A549 (cell line): ENCODE results near the gene PEX11B. TPM values are rescaled to one million over a fixed set of nuclear protein-coding genes. Genes with fewer than 3 reads are reported as not detected.

Experiments used
- ATAC-seq, 2 experiments: fragments of 200-7000 bp in 1 of 2; fragments of >200 bp in 1 of 2; cut with Nextera tagmentation in 1 of 2; cut with Tn5 transposase in 1 of 2; 3 replicates each; pipeline versions ENCODE4 v1.8.0 to v1.9.1; 2018 to 2020; ENCODE audit warnings: mild to moderate bottlenecking in 1 of 2, moderate library complexity in 1 of 2
- CTCF ChIA-PET: fragments of 300-600 bp; sonication (Branson Sonifier 250); formaldehyde crosslinking; extraction: SDS; loops from one replicate; lab custom pipeline; 2021; ENCODE audit warnings: antibody characterized with exemption, inconsistent platforms; lab: Yijun Ruan, JAX
- POLR2A ChIA-PET: fragments of 350-600 bp; formaldehyde crosslinking; extraction: SDS; loops from one replicate; lab custom pipeline; 2021; ENCODE audit warnings: antibody characterized with exemption, inconsistent platforms; lab: Yijun Ruan, JAX
- DNase-seq, 2 experiments: peaks; one replicate each; pipeline versions ENCODE4 v3.0.0 to v3.0.0-alpha.2; 2011 to 2016; ENCODE audit warnings: low read depth in 1 of 2, low spot score in 1 of 2
- FAIRE-seq: peaks from 2 replicates; lab custom pipeline; 2011; peaks lifted over from hg19 to GRCh38; lab: Jason Lieb, UNC
- H3K27ac ChIP-seq, 2 experiments: fragments of >200 bp; sonication (Bioruptor Twin); formaldehyde crosslinking; 3 replicates each; pipeline ENCODE4 v1.5.1; 2016 to 2017
- H3K4me1 ChIP-seq: fragments of >200 bp; sonication (Bioruptor Twin); formaldehyde crosslinking; 3 replicates; pipeline ENCODE4 v1.6.1; 2016
- H3K4me2 ChIP-seq: fragments of >200 bp; sonication (Bioruptor Twin); formaldehyde crosslinking; 3 replicates; pipeline ENCODE4 v1.6.1; 2016
- H3K4me3 ChIP-seq: fragments of >200 bp; sonication (Bioruptor Twin); formaldehyde crosslinking; 3 replicates; pipeline ENCODE4 v1.5.1; 2016
- H3K9me3 ChIP-seq: fragments of >200 bp; sonication (Bioruptor Twin); formaldehyde crosslinking; 3 replicates; pipeline ENCODE4 v1.6.1; 2016
- CBX2 ChIP-seq: fragments of 200-600 bp; sonication (generic); IDR thresholded peaks from 2 replicates; pipeline ENCODE4 v1.6.1; 2016; ENCODE audit warnings: low read depth, mild to moderate bottlenecking, borderline replicate concordance
- CBX8 ChIP-seq: fragments of 200-600 bp; sonication (generic); IDR thresholded peaks from 2 replicates; pipeline ENCODE4 v1.6.1; 2016
- CHD2 ChIP-seq: fragments of 150-350 bp; IDR thresholded peaks from 2 replicates; pipeline ENCODE4 v1.6.1; 2014; ENCODE audit warnings: low read length; ENCODE audit not compliant: partially characterized antibody
- CHD4 ChIP-seq: fragments of 200-600 bp; sonication (generic); IDR thresholded peaks from 2 replicates; pipeline ENCODE4 v1.6.1; 2016; ENCODE audit warnings: antibody characterized with exemption, mild to moderate bottlenecking, borderline replicate concordance
- EHF ChIP-seq: fragments of 250-450 bp; sonication (Bioruptor Pico); IDR thresholded peaks from 2 replicates; pipeline ENCODE4 v1.5.0; 2020; ENCODE audit warnings: mild to moderate bottlenecking
- EHMT2 ChIP-seq: fragments of 200-600 bp; sonication (generic); IDR thresholded peaks from 2 replicates; pipeline ENCODE4 v1.6.1; 2016; ENCODE audit warnings: antibody characterized with exemption, low read depth, mild to moderate bottlenecking, moderate library complexity
- ESRRA ChIP-seq: fragments of 150-350 bp; IDR thresholded peaks from 2 replicates; pipeline ENCODE4 v1.6.1; 2014; ENCODE audit warnings: mild to moderate bottlenecking, low read length, borderline replicate concordance
- GATA3 ChIP-seq: IDR thresholded peaks from 2 replicates; pipeline ENCODE4 v1.6.1; 2012; ENCODE audit warnings: borderline replicate concordance
- HDAC2 ChIP-seq: fragments of 200-600 bp; sonication (generic); IDR thresholded peaks from 2 replicates; pipeline ENCODE4 v1.6.1; 2016
- HOXB13 ChIP-seq: fragments of 250-450 bp; sonication (Bioruptor Pico); IDR thresholded peaks from 2 replicates; pipeline ENCODE4 v1.5.0; 2020; ENCODE audit warnings: low read depth, mild to moderate bottlenecking, moderate library complexity
- HOXB5 ChIP-seq: fragments of 250-450 bp; sonication (Bioruptor Pico); IDR thresholded peaks from 2 replicates; pipeline ENCODE4 v1.5.0; 2020; ENCODE audit warnings: mild to moderate bottlenecking, moderate library complexity
- KDM5A ChIP-seq: fragments of 200-600 bp; sonication (generic); IDR thresholded peaks from 2 replicates; pipeline ENCODE4 v1.6.1; 2016; ENCODE audit warnings: antibody characterized with exemption, mild to moderate bottlenecking
- MAFK ChIP-seq: fragments of 450-650 bp; IDR thresholded peaks from 2 replicates; pipeline ENCODE4 v1.6.1; 2014; ENCODE audit not compliant: partially characterized antibody
- MAZ ChIP-seq: fragments of 150-350 bp; IDR thresholded peaks from 2 replicates; pipeline ENCODE4 v1.6.1; 2014; ENCODE audit warnings: antibody characterized with exemption, low read depth, low read length, borderline replicate concordance
- NFE2L2 ChIP-seq: fragments of 150-350 bp; conservative IDR thresholded peaks from 2 replicates; pipeline ENCODE4 v1.6.1; 2014; ENCODE audit warnings: low read length
- NR3C1 ChIP-seq: fragments of >200 bp; sonication (Bioruptor Twin); formaldehyde crosslinking; IDR thresholded peaks from 3 replicates; pipeline ENCODE4 v1.6.1; 2017
- PHF8 ChIP-seq: fragments of 200-600 bp; sonication (generic); IDR thresholded peaks from 2 replicates; pipeline ENCODE4 v1.6.1; 2016; ENCODE audit warnings: low read depth, mild to moderate bottlenecking, antibody characterized with exemption, moderate library complexity, borderline replicate concordance
- POLR2A ChIP-seq: IDR thresholded peaks from 2 replicates; pipeline ENCODE4 v1.6.1; 2012; ENCODE audit warnings: mild to moderate bottlenecking, low read length
- RARB ChIP-seq: fragments of 250-450 bp; sonication (Bioruptor Pico); IDR thresholded peaks from 2 replicates; pipeline ENCODE4 v1.8.0; 2021; ENCODE audit warnings: mild to moderate bottlenecking, moderate library complexity
- RCOR1 ChIP-seq: fragments of 150-350 bp; IDR thresholded peaks from 2 replicates; pipeline ENCODE4 v1.6.1; 2014; ENCODE audit warnings: antibody characterized with exemption, low read length, low read depth
- RNF2 ChIP-seq: fragments of 200-600 bp; sonication (generic); IDR thresholded peaks from 2 replicates; pipeline ENCODE4 v1.6.1; 2016; ENCODE audit warnings: low read depth, mild to moderate bottlenecking, antibody characterized with exemption, moderate library complexity, borderline replicate concordance
- TP53 ChIP-seq: fragments of 250-450 bp; sonication (Bioruptor Pico); IDR thresholded peaks from 2 replicates; pipeline ENCODE4 v1.5.0; 2021; ENCODE audit warnings: mild to moderate bottlenecking, moderate library complexity
- ZSCAN20 ChIP-seq: fragments of 250-450 bp; sonication (Bioruptor Pico); IDR thresholded peaks from 2 replicates; pipeline ENCODE4 v1.8.0; 2022; ENCODE audit warnings: mild to moderate bottlenecking, moderate library complexity
- WGBS: methylation state at CpG from one replicate; pipeline ENCODE4 v1.1.6; 2017; ENCODE audit errors: missing lambda C conversion rate; 5-methylcytosine and 5-hydroxymethylcytosine counted together
- polyA plus RNA-seq, 4 experiments: library from polyadenylated mRNA; depleted of rRNA in 3 of 4; stranded (reverse); fragments of >200 nt; fragmentation: RNase III in 1 of 4; extraction: RNeasy Plus Mini Kit Qiagen cat#74134 plus additional on column Dnase treatment in 1 of 4; gene quantifications; 2 replicates in 3 of 4; 3 replicates in 1 of 4; pipeline ENCODE4 v1.2.3, GENCODE V29; 2011 to 2017
- TF ChIP-seq, protein P1 (sequence below): fragments of >200 bp; sonication (Bioruptor Twin); formaldehyde crosslinking; IDR thresholded peaks from 3 replicates; pipeline ENCODE4 v1.6.1; 2016
- TF ChIP-seq, protein P2 (sequence below): fragments of 200-600 bp; sonication (generic); IDR thresholded peaks from 2 replicates; pipeline ENCODE4 v1.6.1; 2016; ENCODE audit warnings: antibody characterized with exemption, mild to moderate bottlenecking, moderate library complexity
- TF ChIP-seq, protein P3 (sequence below): fragments of 250-450 bp; sonication (Bioruptor Pico); IDR thresholded peaks from 2 replicates; pipeline ENCODE4 v1.5.0; 2021; ENCODE audit warnings: mild to moderate bottlenecking, moderate library complexity, borderline replicate concordance

PEX11B gene
- polyA plus RNA-seq, 2 of the 4 experiments (the other 2 are of a cell fraction), result 13.9 to 40.6 TPM

DNA sequence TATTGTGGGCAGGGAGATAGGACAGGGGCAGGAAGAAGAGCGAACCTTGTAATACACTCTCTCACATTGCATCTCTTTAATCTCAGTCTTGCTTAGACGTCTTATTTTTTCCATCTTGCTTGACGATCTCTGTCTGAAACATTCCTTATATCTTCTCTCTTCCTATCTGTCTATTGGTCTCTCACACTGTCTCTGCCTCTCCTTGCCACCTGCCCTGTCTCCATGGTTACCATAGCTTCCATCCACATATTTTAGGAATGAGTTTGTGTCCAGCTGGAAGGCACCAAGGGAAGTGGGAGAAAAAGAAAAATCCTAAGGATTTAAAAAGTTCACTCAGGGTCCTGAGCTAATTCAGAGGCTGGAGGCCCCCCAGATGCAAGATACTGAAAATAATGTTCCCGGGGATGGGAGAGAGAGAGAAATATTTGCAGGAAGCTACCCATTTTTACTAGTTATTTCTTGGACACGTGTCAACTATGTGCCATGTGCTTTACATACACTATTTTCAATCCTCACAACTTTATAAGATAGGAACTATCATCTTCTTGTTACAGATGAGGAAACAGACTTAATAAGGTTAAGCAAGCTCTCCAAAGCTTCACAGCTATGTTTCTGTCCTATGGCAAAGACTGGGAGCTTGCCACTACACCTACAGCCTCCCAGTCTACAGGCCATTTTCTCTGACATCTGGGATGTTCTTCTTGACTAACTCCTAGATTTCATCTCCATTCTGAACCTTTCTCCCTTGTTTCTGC, 44.9 kb upstream of the PEX11B start:
- no peak for FAIRE-seq
- 59% methylated on average over 5 of the region's 5 CpGs for WGBS
- TF ChIP-seq EHMT2 (no peak), CHD4 (no peak), ESRRA (no peak), HOXB5 (CRISPR knock-in tag) (no peak), NFE2L2 (no peak), RARB (CRISPR knock-in tag) (no peak), MAZ (no peak), NR3C1 (no peak), RNF2 (no peak), CBX2 (no peak), CHD2 (no peak), RCOR1 (no peak), EHF (no peak), HDAC2 (no peak)
- TF ChIP-seq, protein P1, sequence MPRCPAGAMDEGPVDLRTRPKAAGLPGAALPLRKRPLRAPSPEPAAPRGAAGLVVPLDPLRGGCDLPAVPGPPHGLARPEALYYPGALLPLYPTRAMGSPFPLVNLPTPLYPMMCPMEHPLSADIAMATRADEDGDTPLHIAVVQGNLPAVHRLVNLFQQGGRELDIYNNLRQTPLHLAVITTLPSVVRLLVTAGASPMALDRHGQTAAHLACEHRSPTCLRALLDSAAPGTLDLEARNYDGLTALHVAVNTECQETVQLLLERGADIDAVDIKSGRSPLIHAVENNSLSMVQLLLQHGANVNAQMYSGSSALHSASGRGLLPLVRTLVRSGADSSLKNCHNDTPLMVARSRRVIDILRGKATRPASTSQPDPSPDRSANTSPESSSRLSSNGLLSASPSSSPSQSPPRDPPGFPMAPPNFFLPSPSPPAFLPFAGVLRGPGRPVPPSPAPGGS, result no peak
- TF ChIP-seq, protein P2, sequence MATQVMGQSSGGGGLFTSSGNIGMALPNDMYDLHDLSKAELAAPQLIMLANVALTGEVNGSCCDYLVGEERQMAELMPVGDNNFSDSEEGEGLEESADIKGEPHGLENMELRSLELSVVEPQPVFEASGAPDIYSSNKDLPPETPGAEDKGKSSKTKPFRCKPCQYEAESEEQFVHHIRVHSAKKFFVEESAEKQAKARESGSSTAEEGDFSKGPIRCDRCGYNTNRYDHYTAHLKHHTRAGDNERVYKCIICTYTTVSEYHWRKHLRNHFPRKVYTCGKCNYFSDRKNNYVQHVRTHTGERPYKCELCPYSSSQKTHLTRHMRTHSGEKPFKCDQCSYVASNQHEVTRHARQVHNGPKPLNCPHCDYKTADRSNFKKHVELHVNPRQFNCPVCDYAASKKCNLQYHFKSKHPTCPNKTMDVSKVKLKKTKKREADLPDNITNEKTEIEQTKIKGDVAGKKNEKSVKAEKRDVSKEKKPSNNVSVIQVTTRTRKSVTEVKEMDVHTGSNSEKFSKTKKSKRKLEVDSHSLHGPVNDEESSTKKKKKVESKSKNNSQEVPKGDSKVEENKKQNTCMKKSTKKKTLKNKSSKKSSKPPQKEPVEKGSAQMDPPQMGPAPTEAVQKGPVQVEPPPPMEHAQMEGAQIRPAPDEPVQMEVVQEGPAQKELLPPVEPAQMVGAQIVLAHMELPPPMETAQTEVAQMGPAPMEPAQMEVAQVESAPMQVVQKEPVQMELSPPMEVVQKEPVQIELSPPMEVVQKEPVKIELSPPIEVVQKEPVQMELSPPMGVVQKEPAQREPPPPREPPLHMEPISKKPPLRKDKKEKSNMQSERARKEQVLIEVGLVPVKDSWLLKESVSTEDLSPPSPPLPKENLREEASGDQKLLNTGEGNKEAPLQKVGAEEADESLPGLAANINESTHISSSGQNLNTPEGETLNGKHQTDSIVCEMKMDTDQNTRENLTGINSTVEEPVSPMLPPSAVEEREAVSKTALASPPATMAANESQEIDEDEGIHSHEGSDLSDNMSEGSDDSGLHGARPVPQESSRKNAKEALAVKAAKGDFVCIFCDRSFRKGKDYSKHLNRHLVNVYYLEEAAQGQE, result no peak

DNA sequence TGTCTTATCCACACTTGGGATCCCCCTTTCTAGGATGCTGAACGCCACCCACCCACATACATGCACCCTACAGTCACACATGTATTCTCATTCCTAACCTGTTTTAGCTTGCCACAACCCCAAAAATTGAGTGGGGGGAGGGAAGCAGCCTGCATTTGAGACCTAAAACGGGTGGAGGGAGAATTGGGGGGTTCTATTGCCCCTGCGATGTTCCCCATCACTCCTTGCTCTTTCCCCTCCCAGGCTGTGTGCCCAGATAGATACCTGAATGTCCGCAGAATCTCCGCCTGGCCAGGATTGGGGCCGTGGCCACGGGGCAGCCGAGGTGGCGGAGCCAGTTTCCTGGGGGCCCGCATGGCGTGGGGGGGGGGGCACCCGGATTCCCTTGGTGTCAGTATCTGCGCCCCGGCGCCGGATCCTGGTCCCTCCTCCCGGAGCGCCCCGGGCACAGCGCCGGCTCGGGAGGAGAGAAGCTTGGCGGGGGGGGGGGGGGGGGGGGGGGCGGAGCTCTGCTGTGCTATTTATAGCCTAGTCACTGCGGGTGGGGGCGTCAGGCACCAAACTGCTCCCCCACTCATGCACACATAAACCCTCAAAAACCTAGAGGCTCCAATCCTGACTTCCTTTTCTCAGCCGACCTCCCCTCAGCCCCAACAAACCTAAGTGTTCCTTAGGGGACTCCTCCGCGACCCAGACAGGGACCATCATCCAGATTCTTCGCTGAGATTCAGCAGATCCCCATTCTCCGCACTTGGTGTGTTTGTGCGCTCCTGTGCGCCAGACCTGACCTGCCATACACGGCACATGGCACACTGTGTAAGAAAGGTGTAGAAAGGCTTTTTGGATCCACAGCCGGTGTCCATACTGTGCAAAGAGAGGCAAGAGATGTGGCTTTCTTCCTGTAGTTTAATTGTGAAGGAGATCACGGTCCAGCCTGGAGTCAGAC, 43.9 kb upstream of the PEX11B start:
- DNase-seq (no peak), ATAC-seq (no peak), FAIRE-seq (no peak)
- 46% methylated on average over 17 of the region's 36 CpGs for WGBS
- Histone ChIP-seq H3K4me1 (peaks cover 44% of the 10 kb centered on the region), H3K4me3 (peak overlapping the region; percentile 37), H3K9me3 (peaks cover 5% of the 10 kb centered on the region; the same call in 2 of the 3 replicates), H3K4me2 (peak overlapping the region; percentile 92), H3K27ac (peak overlapping the region; percentile 49 to 85; a peak in 5 of 6 replicates)
- TF ChIP-seq, protein P3, sequence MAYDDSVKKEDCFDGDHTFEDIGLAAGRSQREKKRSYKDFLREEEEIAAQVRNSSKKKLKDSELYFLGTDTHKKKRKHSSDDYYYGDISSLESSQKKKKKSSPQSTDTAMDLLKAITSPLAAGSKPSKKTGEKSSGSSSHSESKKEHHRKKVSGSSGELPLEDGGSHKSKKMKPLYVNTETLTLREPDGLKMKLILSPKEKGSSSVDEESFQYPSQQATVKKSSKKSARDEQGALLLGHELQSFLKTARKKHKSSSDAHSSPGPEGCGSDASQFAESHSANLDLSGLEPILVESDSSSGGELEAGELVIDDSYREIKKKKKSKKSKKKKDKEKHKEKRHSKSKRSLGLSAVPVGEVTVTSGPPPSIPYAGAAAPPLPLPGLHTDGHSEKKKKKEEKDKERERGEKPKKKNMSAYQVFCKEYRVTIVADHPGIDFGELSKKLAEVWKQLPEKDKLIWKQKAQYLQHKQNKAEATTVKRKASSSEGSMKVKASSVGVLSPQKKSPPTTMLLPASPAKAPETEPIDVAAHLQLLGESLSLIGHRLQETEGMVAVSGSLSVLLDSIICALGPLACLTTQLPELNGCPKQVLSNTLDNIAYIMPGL, result no peak
- TF ChIP-seq MAFK (no peak), KDM5A (no peak), PHF8 (no peak), MAZ (no peak), ESRRA (no peak), TP53 (CRISPR knock-in tag) (no peak), POLR2A (no peak), HOXB13 (CRISPR knock-in tag) (no peak), CBX8 (no peak), ZSCAN20 (CRISPR knock-in tag) (no peak), GATA3 (no peak)
- ChIA-PET POLR2A (interaction anchor here (0.5 to 3.1 kb wide), 4 partner anchors 33 to 103 kb away, joined by 4 to 39 read pairs (median 9); partner anchors contain the start of genes PIAS3 and RBM8A), CTCF (interaction anchor here (0.5 to 9.1 kb wide), 4 partner anchors 17 to 55 kb away, joined by 3 to 110 read pairs (median 4); no protein-coding TSS in a partner anchor)

More for the DNA sequence above, 44.9 kb upstream of the PEX11B start:
- peak overlapping the region; percentile 92 for H3K4me2 ChIP-seq
- H3K27ac ChIP-seq, result peak overlapping the region; percentile 78 to 87
- H3K4me1 ChIP-seq, result peaks cover 41% of the 10 kb centered on the region
- peak overlapping the region; percentile 55 for H3K4me3 ChIP-seq
- DNase-seq (peak in 1 of 2 experiments; percentile 34), ATAC-seq (no peak)
- peaks cover 10% of the 10 kb centered on the region; the same call in 2 of the 3 replicates for H3K9me3 ChIP-seq
- POLR2A ChIA-PET, result interaction anchor here (1.0 to 3.1 kb wide), 7 partner anchors 16 to 104 kb away, joined by 3 to 39 read pairs (median 7); partner anchors contain the start of genes PIAS3 and RBM8A
- CTCF ChIA-PET, result interaction anchor here (1.2 to 9.1 kb wide), 6 partner anchors 16 to 71 kb away, joined by 3 to 110 read pairs (median 6); partner anchors contain the start of genes ITGA10 and RBM8A
